C4-2B (cell line): ENCODE results near the gene CRADD.

Experiments
- ZFX ChIP-seq: fragments of 450-650 bp; IDR thresholded peaks from 2 replicates; pipeline ENCODE4 v1.6.1; 2017
- TF ChIP-seq, protein P1 (sequence below): fragments of 450-650 bp; conservative IDR thresholded peaks from 2 replicates; pipeline ENCODE4 v1.5.1; 2017; ENCODE audit warnings: mild to moderate bottlenecking

DNA sequence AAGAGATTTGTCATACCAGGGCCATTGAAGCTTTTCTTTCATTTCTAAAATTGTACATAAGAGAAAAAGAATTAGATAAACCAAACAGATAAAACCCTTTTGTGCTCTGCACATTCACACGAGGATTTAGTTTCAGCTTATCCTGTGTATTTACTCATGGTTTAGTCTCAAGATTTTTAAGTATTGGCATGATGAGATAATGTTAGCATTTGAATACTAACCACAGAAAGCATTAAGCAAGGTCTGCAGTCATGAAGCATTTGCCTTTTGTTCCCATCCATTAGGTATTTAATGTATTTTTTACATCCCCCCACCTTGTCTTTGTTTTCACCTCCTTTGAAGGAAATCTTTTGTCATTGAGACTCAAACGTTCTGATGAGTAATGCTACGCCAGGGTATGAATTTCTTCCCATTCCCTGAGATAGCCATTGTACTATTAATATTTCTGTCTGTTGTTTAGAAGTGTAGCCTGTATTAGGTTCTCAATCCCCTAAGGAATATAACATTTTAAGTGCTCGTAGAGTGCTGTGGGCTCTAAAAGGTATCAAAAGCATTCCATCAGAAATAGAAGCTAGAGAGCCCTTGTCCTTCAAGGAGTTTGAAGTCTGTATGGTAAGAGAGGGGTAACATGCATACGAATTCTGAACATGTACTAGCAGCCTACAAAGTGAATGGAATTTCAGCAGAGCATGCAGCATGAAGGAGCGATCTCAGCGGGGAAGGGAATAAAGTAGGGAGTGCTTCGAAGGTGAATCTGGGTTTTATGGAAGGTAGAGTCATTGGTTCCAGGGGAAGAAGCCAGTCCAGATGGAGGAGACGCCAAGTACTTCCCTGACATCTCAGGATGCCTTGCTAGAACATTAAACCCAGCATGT lies 22.3 kb downstream of the CRADD start:
- TF ChIP-seq, protein P1, sequence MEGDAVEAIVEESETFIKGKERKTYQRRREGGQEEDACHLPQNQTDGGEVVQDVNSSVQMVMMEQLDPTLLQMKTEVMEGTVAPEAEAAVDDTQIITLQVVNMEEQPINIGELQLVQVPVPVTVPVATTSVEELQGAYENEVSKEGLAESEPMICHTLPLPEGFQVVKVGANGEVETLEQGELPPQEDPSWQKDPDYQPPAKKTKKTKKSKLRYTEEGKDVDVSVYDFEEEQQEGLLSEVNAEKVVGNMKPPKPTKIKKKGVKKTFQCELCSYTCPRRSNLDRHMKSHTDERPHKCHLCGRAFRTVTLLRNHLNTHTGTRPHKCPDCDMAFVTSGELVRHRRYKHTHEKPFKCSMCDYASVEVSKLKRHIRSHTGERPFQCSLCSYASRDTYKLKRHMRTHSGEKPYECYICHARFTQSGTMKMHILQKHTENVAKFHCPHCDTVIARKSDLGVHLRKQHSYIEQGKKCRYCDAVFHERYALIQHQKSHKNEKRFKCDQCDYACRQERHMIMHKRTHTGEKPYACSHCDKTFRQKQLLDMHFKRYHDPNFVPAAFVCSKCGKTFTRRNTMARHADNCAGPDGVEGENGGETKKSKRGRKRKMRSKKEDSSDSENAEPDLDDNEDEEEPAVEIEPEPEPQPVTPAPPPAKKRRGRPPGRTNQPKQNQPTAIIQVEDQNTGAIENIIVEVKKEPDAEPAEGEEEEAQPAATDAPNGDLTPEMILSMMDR = no peak
- no peak for TF ChIP-seq ZFX
